ENCODE results near the gene PKP4. TPM values are rescaled to one million over a fixed set of nuclear protein-coding genes. Genes with fewer than 3 reads are reported as not detected.

Gene PKP4
- total RNA-seq, 1 donor from 2014 or later, result 83.9 TPM

DNA sequence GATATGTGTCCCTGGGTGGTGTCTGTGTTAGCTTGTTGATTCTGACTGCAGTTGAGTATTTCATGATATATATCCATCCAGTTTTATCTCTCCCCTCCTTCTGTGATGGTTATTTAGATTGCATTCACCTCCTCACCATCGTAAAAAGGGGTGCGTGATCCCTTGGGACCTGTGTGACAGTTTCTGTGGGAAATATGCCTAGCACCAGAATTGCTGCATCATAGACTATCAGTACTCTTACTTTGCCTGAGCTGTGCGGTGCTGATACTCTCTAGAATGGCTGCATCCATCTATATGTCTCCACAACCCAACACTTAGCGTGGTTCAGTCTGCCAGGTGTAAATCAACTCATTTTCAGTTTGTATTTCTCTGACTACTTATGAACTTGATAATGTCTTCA, 34.3 kb downstream of the PKP4 start:
- H3F3A ChIP-seq (ENCODE audit: low read depth), result peaks cover 30% of the 10 kb centered on the region
- DNase-seq (ENCODE audit: low spot score), result no peak
- peaks cover 61% of the 10 kb centered on the region for H3K4me1 ChIP-seq

DNA sequence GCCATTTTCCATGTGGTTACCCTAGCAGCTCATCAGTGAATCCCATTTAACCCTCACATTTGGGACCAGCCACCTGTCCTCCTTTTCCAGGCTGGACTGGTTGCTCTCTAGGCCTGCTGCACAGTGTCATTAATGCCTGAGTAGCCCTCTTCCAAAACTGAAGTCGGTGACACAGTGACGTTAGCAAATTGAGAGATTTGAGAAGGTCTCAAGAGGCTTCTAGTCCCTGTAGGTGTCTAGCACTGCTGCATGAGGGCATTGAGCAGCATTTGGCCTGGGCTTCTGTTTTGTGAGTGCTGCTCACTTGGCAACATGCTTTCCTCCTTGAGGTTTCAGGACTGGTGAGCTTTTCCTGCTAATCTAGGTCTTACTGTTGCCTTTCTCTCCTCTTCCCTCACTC, 36.7 kb downstream of the PKP4 start:
- Histone ChIP-seq H3K27me3 (no peaks in the 10 kb centered on the region), H3K4me3 (no peak overlapping the region), H3K79me2 (ENCODE audit: low read depth) (peaks cover 100% of the 10 kb centered on the region), H3K4me1 (peaks cover 55% of the 10 kb centered on the region), H3K27ac (peak overlapping the region; percentile 25), H3K36me3 (no peaks in the 10 kb centered on the region), H2AFZ (replicated peaks) (no peak overlapping the region), H3K4me2 (peak overlapping the region; percentile 34), H3K9ac (no peak overlapping the region), H3F3A (ENCODE audit: low read depth) (peaks cover 28% of the 10 kb centered on the region), H3K9me3 (ENCODE audit: low read depth) (no peaks in the 10 kb centered on the region), H4K20me1 (ENCODE audit: low read depth) (peaks cover 71% of the 10 kb centered on the region)
- H3K27me3 Mint-ChIP-seq (ENCODE audit: insufficient read depth, low read depth), result no peaks in the 10 kb centered on the region
- DNase-seq (ENCODE audit: low spot score), result peak; percentile 12
- no peaks in the 10 kb centered on the region for H3K9me3 Mint-ChIP-seq
- no peak for TF ChIP-seq EZH2phosphoT487 (IDR thresholded peaks at IDR 0.05)
- H3K36me3 Mint-ChIP-seq, result no peaks in the 10 kb centered on the region
- H3K4me3 Mint-ChIP-seq, result no peak overlapping the region
- H3K27ac Mint-ChIP-seq, result no peak overlapping the region
- peaks cover 34% of the 10 kb centered on the region for H3K4me1 Mint-ChIP-seq

More for the DNA sequence above, 34.3 kb downstream of the PKP4 start:
- Mint-ChIP-seq H3K4me1 (peaks cover 41% of the 10 kb centered on the region), H3K27me3 (ENCODE audit: insufficient read depth, low read depth) (no peaks in the 10 kb centered on the region), H3K9me3 (no peaks in the 10 kb centered on the region), H3K36me3 (no peaks in the 10 kb centered on the region), H3K4me3 (no peak overlapping the region), H3K27ac (no peak overlapping the region)
- TF ChIP-seq EZH2 (IDR thresholded peaks at IDR 0.05) (no peak), EZH2phosphoT487 (IDR thresholded peaks at IDR 0.05) (no peak)
- TF ChIP-seq, protein P1, sequence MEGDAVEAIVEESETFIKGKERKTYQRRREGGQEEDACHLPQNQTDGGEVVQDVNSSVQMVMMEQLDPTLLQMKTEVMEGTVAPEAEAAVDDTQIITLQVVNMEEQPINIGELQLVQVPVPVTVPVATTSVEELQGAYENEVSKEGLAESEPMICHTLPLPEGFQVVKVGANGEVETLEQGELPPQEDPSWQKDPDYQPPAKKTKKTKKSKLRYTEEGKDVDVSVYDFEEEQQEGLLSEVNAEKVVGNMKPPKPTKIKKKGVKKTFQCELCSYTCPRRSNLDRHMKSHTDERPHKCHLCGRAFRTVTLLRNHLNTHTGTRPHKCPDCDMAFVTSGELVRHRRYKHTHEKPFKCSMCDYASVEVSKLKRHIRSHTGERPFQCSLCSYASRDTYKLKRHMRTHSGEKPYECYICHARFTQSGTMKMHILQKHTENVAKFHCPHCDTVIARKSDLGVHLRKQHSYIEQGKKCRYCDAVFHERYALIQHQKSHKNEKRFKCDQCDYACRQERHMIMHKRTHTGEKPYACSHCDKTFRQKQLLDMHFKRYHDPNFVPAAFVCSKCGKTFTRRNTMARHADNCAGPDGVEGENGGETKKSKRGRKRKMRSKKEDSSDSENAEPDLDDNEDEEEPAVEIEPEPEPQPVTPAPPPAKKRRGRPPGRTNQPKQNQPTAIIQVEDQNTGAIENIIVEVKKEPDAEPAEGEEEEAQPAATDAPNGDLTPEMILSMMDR (IDR thresholded peaks at IDR 0.05), result no peak
- H3K36me3 ChIP-seq, result no peaks in the 10 kb centered on the region
- peaks cover 100% of the 10 kb centered on the region for H3K79me2 ChIP-seq (ENCODE audit: low read depth)
- no peak overlapping the region for H3K4me3 ChIP-seq
- no peaks in the 10 kb centered on the region for H3K27me3 ChIP-seq
- no peaks in the 10 kb centered on the region for H3K9me3 ChIP-seq (ENCODE audit: low read depth)
- H3K4me2 ChIP-seq, result peak overlapping the region; percentile 65
- H3K9ac ChIP-seq, result no peak overlapping the region
- peaks cover 76% of the 10 kb centered on the region for H4K20me1 ChIP-seq (ENCODE audit: low read depth)
- no peak overlapping the region for H3K27ac ChIP-seq
- H2AFZ ChIP-seq (replicated peaks), result no peak overlapping the region

DNA sequence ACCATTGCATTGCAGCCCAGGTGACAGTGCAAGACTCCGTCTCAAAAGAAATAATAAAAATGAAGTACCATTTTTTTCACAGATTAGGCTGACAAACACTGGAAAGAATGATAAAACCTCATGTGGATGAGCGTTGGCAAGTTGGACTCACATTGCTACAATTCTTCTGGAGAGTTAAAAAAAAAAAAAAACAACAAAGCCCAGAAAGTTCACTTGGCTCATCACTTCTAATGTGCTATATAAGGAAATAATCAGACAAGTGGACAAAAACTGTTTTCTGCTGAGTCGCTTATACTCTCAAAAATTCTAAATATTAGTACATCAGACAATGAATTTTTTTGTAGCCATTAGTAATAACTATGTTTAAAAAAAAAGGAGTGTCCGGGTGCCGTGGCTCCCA, 38.4 kb downstream of the PKP4 start:
- TF ChIP-seq EZH2 (IDR thresholded peaks at IDR 0.05) (no peak), EZH2phosphoT487 (IDR thresholded peaks at IDR 0.05) (no peak)
- TF ChIP-seq, protein P1 (IDR thresholded peaks at IDR 0.05), result no peak
- Histone ChIP-seq H3K4me2 (no peak overlapping the region), H3K36me3 (no peaks in the 10 kb centered on the region), H2AFZ (replicated peaks) (no peak overlapping the region), H4K20me1 (ENCODE audit: low read depth) (peaks cover 64% of the 10 kb centered on the region), H3K9ac (no peak overlapping the region), H3K4me3 (no peak overlapping the region), H3K79me2 (ENCODE audit: low read depth) (peaks cover 100% of the 10 kb centered on the region), H3F3A (ENCODE audit: low read depth) (peaks cover 10% of the 10 kb centered on the region), H3K4me1 (peaks cover 38% of the 10 kb centered on the region), H3K27me3 (no peaks in the 10 kb centered on the region), H3K27ac (no peak overlapping the region), H3K9me3 (ENCODE audit: low read depth) (no peaks in the 10 kb centered on the region)
- Mint-ChIP-seq H3K27ac (no peak overlapping the region), H3K4me1 (peaks cover 19% of the 10 kb centered on the region), H3K36me3 (no peaks in the 10 kb centered on the region), H3K27me3 (ENCODE audit: insufficient read depth, low read depth) (no peaks in the 10 kb centered on the region), H3K9me3 (no peaks in the 10 kb centered on the region), H3K4me3 (no peak overlapping the region)
- DNase-seq (ENCODE audit: low spot score), result no peak

DNA sequence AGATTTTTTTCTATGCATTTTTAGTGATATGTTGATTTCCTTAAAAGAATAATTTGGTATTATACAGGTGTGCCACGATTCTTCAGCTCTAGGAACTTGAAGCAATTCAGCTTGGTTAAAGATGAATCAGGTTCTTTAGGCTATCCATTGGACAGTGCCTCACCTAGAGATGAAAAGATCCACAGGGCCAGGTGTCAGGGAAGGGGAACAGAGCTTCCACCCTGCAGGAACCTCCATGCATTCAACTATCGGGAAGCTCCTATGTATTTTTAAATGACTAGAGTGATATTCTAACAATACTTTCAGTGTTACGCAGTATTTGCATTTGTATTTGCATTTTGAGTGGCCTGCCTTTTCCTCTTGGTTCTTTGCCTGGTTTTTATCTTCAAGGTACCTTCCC, 40.2 kb downstream of the PKP4 start:
- Mint-ChIP-seq H3K4me3 (no peak overlapping the region), H3K36me3 (no peaks in the 10 kb centered on the region), H3K27me3 (ENCODE audit: insufficient read depth, low read depth) (no peaks in the 10 kb centered on the region), H3K9me3 (no peaks in the 10 kb centered on the region), H3K4me1 (peaks cover 8% of the 10 kb centered on the region), H3K27ac (no peak overlapping the region)
- Histone ChIP-seq H3K9me3 (ENCODE audit: low read depth) (no peaks in the 10 kb centered on the region), H3K79me2 (ENCODE audit: low read depth) (peaks cover 100% of the 10 kb centered on the region), H4K20me1 (ENCODE audit: low read depth) (peaks cover 61% of the 10 kb centered on the region), H3K4me2 (no peak overlapping the region), H3K4me3 (no peak overlapping the region), H3K27me3 (no peaks in the 10 kb centered on the region), H3K27ac (no peak overlapping the region), H3K36me3 (no peaks in the 10 kb centered on the region), H2AFZ (replicated peaks) (no peak overlapping the region), H3K9ac (no peak overlapping the region), H3K4me1 (peaks cover 24% of the 10 kb centered on the region), H3F3A (ENCODE audit: low read depth) (peaks cover 4% of the 10 kb centered on the region)
- no peak for TF ChIP-seq EZH2 (IDR thresholded peaks at IDR 0.05)
- TF ChIP-seq EZH2phosphoT487 (IDR thresholded peaks at IDR 0.05), result no peak
- TF ChIP-seq, protein P1 (IDR thresholded peaks at IDR 0.05), result no peak
- DNase-seq (ENCODE audit: low spot score), result no peak
